MG63 (cell line): ENCODE measurements around the gene GMDS. TPM values are rescaled to one million over a fixed set of nuclear protein-coding genes. Genes with fewer than 3 reads are reported as not detected.

Experiments used
- DNase-seq: peaks from one replicate; pipeline ENCODE4 v3.0.0-alpha.2; 2020
- H3K27me3 ChIP-seq: fragments of 250-450 bp; sonication (Bioruptor Pico); 2 replicates; pipeline ENCODE4 v1.5.1; 2020; ENCODE audit warnings: mild to moderate bottlenecking, moderate library complexity
- H3K36me3 ChIP-seq: fragments of 250-450 bp; sonication (Bioruptor Pico); 2 replicates; pipeline ENCODE4 v1.5.1; 2020; ENCODE audit warnings: mild to moderate bottlenecking, moderate library complexity
- H3K4me3 ChIP-seq: fragments of 250-450 bp; sonication (Bioruptor Pico); 2 replicates; pipeline ENCODE4 v1.5.1; 2020; ENCODE audit warnings: mild to moderate bottlenecking, moderate library complexity
- H3K9me3 ChIP-seq: fragments of 250-450 bp; sonication (Bioruptor Pico); 2 replicates; pipeline ENCODE4 v1.5.1; 2020; ENCODE audit warnings: mild to moderate bottlenecking, moderate library complexity
- total RNA-seq: library from RNA; depleted of rRNA; stranded (reverse); fragments of >200 nt; shearing (Covaris generic); gene quantifications from 2 replicates; pipeline ENCODE4 v1.2.3, GENCODE V29; 2014; ENCODE audit warnings: low replicate concordance; rRNA removed

GMDS gene
- 0.22 and 1.8 TPM in 2 replicates for total RNA-seq

- Histone ChIP-seq H3K4me3 (peak within 1 kb of the TSS; percentile 66), H3K36me3 (no peaks in the 10 kb centered on the region), H3K27me3 (no peaks in the 10 kb centered on the region), H3K9me3 (no peaks in the 10 kb centered on the region)
- DNase-seq, result peak; percentile 81
Observed at GRCh38 chr6:2245103-2245876, at the start of gene GMDS. GMDS (minus strand) TSS chr6:2245605.

- no peaks in the 10 kb centered on the region for H3K27me3 ChIP-seq
- H3K36me3 ChIP-seq, result no peaks in the 10 kb centered on the region
- no peaks in the 10 kb centered on the region for H3K9me3 ChIP-seq
- H3K4me3 ChIP-seq, result no peak overlapping the region
- DNase-seq, result no peak
Observed at GRCh38 chr6:2285510-2285909, 40.1 kb upstream of the GMDS start.

- H3K4me3 ChIP-seq, result no peak overlapping the region
- no peaks in the 10 kb centered on the region; the same call in none of the 2 replicates for H3K9me3 ChIP-seq
- no peaks in the 10 kb centered on the region for H3K27me3 ChIP-seq
Observed at GRCh38 chr6:2275892-2276242, 30.5 kb upstream of the GMDS start.

GRCh38 chr6:2274981-2275891 is 29.8 kb upstream of the GMDS start:
- H3K4me3 ChIP-seq, result no peak overlapping the region
- H3K9me3 ChIP-seq, result no peaks in the 10 kb centered on the region; the same call in none of the 2 replicates
- H3K27me3 ChIP-seq, result no peaks in the 10 kb centered on the region
- no peaks in the 10 kb centered on the region for H3K36me3 ChIP-seq
- DNase-seq, result no peak

More at GRCh38 chr6:2275892-2276242, 30.5 kb upstream of the GMDS start:
- no peak for DNase-seq
- no peaks in the 10 kb centered on the region for H3K36me3 ChIP-seq

GRCh38 chr6:2272696-2273095 is 27.3 kb upstream of the GMDS start:
- H3K36me3 ChIP-seq, result no peaks in the 10 kb centered on the region
- H3K27me3 ChIP-seq, result no peaks in the 10 kb centered on the region
- no peak overlapping the region for H3K4me3 ChIP-seq
- DNase-seq, result no peak
- no peaks in the 10 kb centered on the region; the same call in 1 of the 2 replicates for H3K9me3 ChIP-seq

GRCh38 chr6:2270054-2270453 is 24.6 kb upstream of the GMDS start:
- Histone ChIP-seq H3K27me3 (no peaks in the 10 kb centered on the region), H3K9me3 (no peaks in the 10 kb centered on the region), H3K4me3 (no peak overlapping the region), H3K36me3 (no peaks in the 10 kb centered on the region)
- DNase-seq, result no peak

GRCh38 chr6:2266841-2267240 is 21.4 kb upstream of the GMDS start:
- Histone ChIP-seq H3K27me3 (no peaks in the 10 kb centered on the region), H3K36me3 (no peaks in the 10 kb centered on the region), H3K9me3 (no peaks in the 10 kb centered on the region), H3K4me3 (no peak overlapping the region)
- DNase-seq, result no peak

- Histone ChIP-seq H3K27me3 (no peaks in the 10 kb centered on the region), H3K9me3 (no peaks in the 10 kb centered on the region), H3K4me3 (no peak overlapping the region), H3K36me3 (no peaks in the 10 kb centered on the region)
- no peak for DNase-seq
Observed at GRCh38 chr6:2266031-2266795, 20.8 kb upstream of the GMDS start.

GRCh38 chr6:2264932-2265331 is 19.5 kb upstream of the GMDS start:
- no peak for DNase-seq
- H3K36me3 ChIP-seq, result no peaks in the 10 kb centered on the region
- no peaks in the 10 kb centered on the region for H3K9me3 ChIP-seq
- H3K27me3 ChIP-seq, result no peaks in the 10 kb centered on the region
- H3K4me3 ChIP-seq, result no peak overlapping the region

- no peak for DNase-seq
- no peaks in the 10 kb centered on the region for H3K27me3 ChIP-seq
- H3K36me3 ChIP-seq, result no peaks in the 10 kb centered on the region
- no peak overlapping the region for H3K4me3 ChIP-seq
- no peaks in the 10 kb centered on the region for H3K9me3 ChIP-seq
Observed at GRCh38 chr6:2263896-2264295, 18.5 kb upstream of the GMDS start.

GRCh38 chr6:2259574-2259973 is 14.2 kb upstream of the GMDS start:
- no peaks in the 10 kb centered on the region for H3K36me3 ChIP-seq

GRCh38 chr6:2259002-2259494 is 13.6 kb upstream of the GMDS start:
- no peaks in the 10 kb centered on the region for H3K27me3 ChIP-seq

More at GRCh38 chr6:2259574-2259973, 14.2 kb upstream of the GMDS start:
- Histone ChIP-seq H3K9me3 (no peaks in the 10 kb centered on the region), H3K27me3 (no peaks in the 10 kb centered on the region), H3K4me3 (no peak overlapping the region)
- no peak for DNase-seq

GRCh38 chr6:2258112-2258511 is 12.7 kb upstream of the GMDS start:
- no peak overlapping the region for H3K4me3 ChIP-seq
- no peaks in the 10 kb centered on the region for H3K36me3 ChIP-seq
- no peak for DNase-seq
- H3K9me3 ChIP-seq, result no peaks in the 10 kb centered on the region
- no peaks in the 10 kb centered on the region for H3K27me3 ChIP-seq

More at GRCh38 chr6:2259002-2259494, 13.6 kb upstream of the GMDS start:
- H3K4me3 ChIP-seq, result no peak overlapping the region
- H3K36me3 ChIP-seq, result no peaks in the 10 kb centered on the region
- DNase-seq, result no peak
- H3K9me3 ChIP-seq, result no peaks in the 10 kb centered on the region

GRCh38 chr6:2257363-2257762 is 12.0 kb upstream of the GMDS start:
- no peaks in the 10 kb centered on the region for H3K9me3 ChIP-seq
- no peak for DNase-seq
- no peaks in the 10 kb centered on the region for H3K36me3 ChIP-seq
- H3K27me3 ChIP-seq, result no peaks in the 10 kb centered on the region
- H3K4me3 ChIP-seq, result no peak overlapping the region

- no peak for DNase-seq
- no peaks in the 10 kb centered on the region for H3K36me3 ChIP-seq
- no peak overlapping the region for H3K4me3 ChIP-seq
- H3K9me3 ChIP-seq, result no peaks in the 10 kb centered on the region
- H3K27me3 ChIP-seq, result no peaks in the 10 kb centered on the region
Observed at GRCh38 chr6:2254747-2255146, 9.3 kb upstream of the GMDS start.

- H3K36me3 ChIP-seq, result no peaks in the 10 kb centered on the region
- no peaks in the 10 kb centered on the region for H3K9me3 ChIP-seq
- no peak for DNase-seq
- H3K27me3 ChIP-seq, result no peaks in the 10 kb centered on the region
- no peak overlapping the region for H3K4me3 ChIP-seq
Observed at GRCh38 chr6:2249126-2249525, 3.7 kb upstream of the GMDS start.

GRCh38 chr6:2247664-2248063 is 2.3 kb upstream of the GMDS start:
- Histone ChIP-seq H3K27me3 (no peaks in the 10 kb centered on the region), H3K9me3 (no peaks in the 10 kb centered on the region), H3K4me3 (no peak overlapping the region), H3K36me3 (no peaks in the 10 kb centered on the region)
- DNase-seq, result no peak
